CD4-positive, alpha-beta T cell treated with Interleukin-17A for 4 hours (primary cell): ENCODE measurements around the gene YEATS4.

Source experiments
- DNase-seq: peaks from one replicate; pipeline ENCODE4 v3.0.0-alpha.2; 2020; ENCODE audit warnings: mixed read lengths

The YEATS4 gene

GRCh38 chr12:69440016-69440415, 80.5 kb downstream of the YEATS4 start:
- DNase-seq: no peak
